K562 (cell line): ENCODE measurements around the gene MRNIP. TPM values are rescaled to one million over a fixed set of nuclear protein-coding genes. Genes with fewer than 3 reads are reported as not detected.

Experiments
- ARHGAP35 ChIP-seq: fragments of 450-650 bp; IDR thresholded peaks from 2 replicates; pipeline ENCODE4 v1.6.1; 2018; ENCODE audit not compliant: partially characterized antibody
- CHD1 ChIP-seq: fragments of 200-600 bp; sonication (generic); IDR thresholded peaks from one replicate; pipeline ENCODE4 v1.6.1; 2012; ENCODE audit warnings: mild to moderate bottlenecking, moderate library complexity, low read length, inconsistent platforms
- DPF2 ChIP-seq: fragments of 450-650 bp; IDR thresholded peaks from 2 replicates; pipeline ENCODE4 v1.6.1; 2016
- EWSR1 ChIP-seq: fragments of 450-650 bp; IDR thresholded peaks from 2 replicates; pipeline ENCODE4 v1.6.1; 2018; ENCODE audit warnings: borderline replicate concordance, mild to moderate bottlenecking, low read depth, moderate library complexity; ENCODE audit not compliant: partially characterized antibody
- HDAC1 ChIP-seq, 2 experiments: fragments of 450-650 bp; IDR thresholded peaks; 2 replicates each; pipeline ENCODE4 v1.6.1; 2016 to 2017; ENCODE audit warnings: inconsistent platforms in 1 of 2, mild to moderate bottlenecking in 1 of 2, moderate library complexity in 1 of 2
- HDAC2 ChIP-seq: fragments of 450-650 bp; IDR thresholded peaks from 2 replicates; pipeline ENCODE4 v1.6.1; 2016; ENCODE audit warnings: mild to moderate bottlenecking
- HMG20A ChIP-seq: fragments of 450-650 bp; formaldehyde crosslinking; conservative IDR thresholded peaks from 2 replicates; pipeline ENCODE4 v1.4.0; 2020; ENCODE audit warnings: mild to moderate bottlenecking, mixed read lengths
- ILF3 ChIP-seq: fragments of 450-650 bp; IDR thresholded peaks from 2 replicates; pipeline ENCODE4 v1.6.1; 2018; ENCODE audit warnings: antibody characterized with exemption, mild to moderate bottlenecking, moderate library complexity, borderline replicate concordance
- POLR3G ChIP-seq: IDR thresholded peaks from 2 replicates; pipeline ENCODE4 v1.6.1; 2011; ENCODE audit not compliant: insufficient read length, insufficient replicate concordance; ENCODE audit errors: extremely low read depth
- SIRT6 ChIP-seq: IDR thresholded peaks from one replicate; pipeline ENCODE4 v1.6.1; 2012; ENCODE audit warnings: low read depth, mild to moderate bottlenecking, control low read depth, inconsistent platforms, low read length, moderate library complexity
- TRIM25 ChIP-seq: fragments of 450-650 bp; IDR thresholded peaks from 2 replicates; pipeline ENCODE4 v1.7.0; 2016; ENCODE audit warnings: borderline replicate concordance
- ZC3H8 ChIP-seq: fragments of 450-650 bp; IDR thresholded peaks from 2 replicates; pipeline ENCODE4 v1.6.1; 2017
- ZNF384 ChIP-seq: IDR thresholded peaks from 2 replicates; pipeline ENCODE4 v1.6.1; 2012; ENCODE audit warnings: low read depth, low read length, improper control_type of control experiment
- ZNF449 ChIP-seq: fragments of 250-450 bp; sonication (Bioruptor Pico); IDR thresholded peaks from 2 replicates; pipeline ENCODE4 v1.8.0; 2022; ENCODE audit warnings: moderate library complexity, mild to moderate bottlenecking, inconsistent platforms
- ZNF589 ChIP-seq: fragments of 200-800 bp; sonication (Bioruptor generic); IDR thresholded peaks from 2 replicates; pipeline ENCODE4 v1.6.1; 2016; ENCODE audit warnings: low read depth, missing genetic modification characterization, missing compliant biosample characterization
- polyA plus RNA-seq, 8 experiments: library from polyadenylated mRNA; depleted of rRNA in 4 of 8; stranded (reverse) in 5 of 8; unstranded in 3 of 8; fragments of >200 nt; fragmentation: Nextera tagmentation in 2 of 8; fragmentation: Illumina TruSeq in 1 of 8; extraction: Ambion mirVana in 2 of 8; extraction: Trizol in 1 of 8; gene quantifications; 2 replicates each; pipeline versions ENCODE4 v1.2.1 to v1.2.3, GENCODE V29; 2011 to 2014; ENCODE audit warnings: inconsistent platforms in 1 of 8, missing spikeins in 1 of 8
- total RNA-seq, 7 experiments: library from RNA; depleted of rRNA in 6 of 7; stranded (reverse); fragments of >200 nt in 6 of 7; fragmentation: Illumina TruSeq in 2 of 7; extraction: Trizol in 2 of 7; gene quantifications; 2 replicates each; pipeline versions ENCODE4 v1.2.1 to v1.2.3, GENCODE V29; 2011 to 2021; ENCODE audit warnings: low replicate concordance in 1 of 7
- TF ChIP-seq, protein P1 (sequence below): fragments of 200-800 bp; sonication (Bioruptor generic); IDR thresholded peaks from 2 replicates; pipeline ENCODE4 v1.6.1; 2016; ENCODE audit warnings: missing genetic modification characterization, missing compliant biosample characterization
- TF ChIP-seq, protein P2 (sequence below): fragments of 250-450 bp; sonication (Bioruptor Pico); IDR thresholded peaks from 2 replicates; pipeline ENCODE4 v1.8.0; 2022; ENCODE audit warnings: moderate library complexity, mild to moderate bottlenecking, inconsistent platforms

The MRNIP gene
- total and polyA plus RNA-seq, 9 of the 15 experiments (the other 6 are each of a cell fraction or from before 2014, with no cell fraction given), result 3.6 to 39.0 (median 16.8) TPM

DNA sequence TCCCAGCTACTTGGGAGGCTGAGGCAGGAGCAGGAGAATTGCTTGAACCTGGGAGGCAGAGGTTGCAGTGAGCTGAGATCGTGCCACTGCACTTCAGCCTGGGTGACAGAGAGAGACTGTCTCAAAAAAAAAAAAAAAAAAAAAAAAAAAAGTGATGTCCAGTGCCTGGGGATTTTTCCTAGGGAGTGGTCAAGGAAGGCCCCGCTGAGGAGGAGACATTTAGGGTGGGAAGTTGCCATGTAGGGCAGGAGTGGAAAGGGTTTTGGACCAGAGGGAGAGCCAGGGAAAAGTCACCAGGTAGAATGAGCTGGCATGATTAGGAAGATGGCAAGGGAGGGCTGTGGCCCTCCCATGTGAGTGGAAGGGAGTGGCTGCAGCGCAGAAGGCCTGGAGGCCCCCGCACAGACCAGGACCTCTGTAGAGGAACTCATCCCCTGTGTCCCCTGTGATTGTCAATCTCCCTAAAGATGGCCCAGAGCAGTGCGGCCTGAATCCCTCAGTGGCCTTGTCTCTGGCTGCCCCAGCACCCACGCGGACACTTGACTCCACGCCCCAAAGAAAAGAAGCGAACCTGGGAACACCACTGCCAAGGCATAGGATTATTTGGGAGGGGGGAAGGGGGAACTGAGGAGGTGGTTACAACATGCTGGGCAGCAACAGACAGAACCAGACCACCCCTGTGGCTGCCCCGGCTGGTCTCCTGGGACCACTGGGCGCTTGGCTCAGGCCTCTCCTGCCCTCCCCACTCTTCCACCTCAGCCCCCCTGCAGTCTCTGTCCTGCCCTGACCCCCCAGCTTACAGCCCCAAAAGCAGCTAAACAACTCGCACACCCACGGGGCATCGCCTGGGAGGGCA lies 40.5 kb downstream of the MRNIP start (continued):
- TF ChIP-seq, protein P1, sequence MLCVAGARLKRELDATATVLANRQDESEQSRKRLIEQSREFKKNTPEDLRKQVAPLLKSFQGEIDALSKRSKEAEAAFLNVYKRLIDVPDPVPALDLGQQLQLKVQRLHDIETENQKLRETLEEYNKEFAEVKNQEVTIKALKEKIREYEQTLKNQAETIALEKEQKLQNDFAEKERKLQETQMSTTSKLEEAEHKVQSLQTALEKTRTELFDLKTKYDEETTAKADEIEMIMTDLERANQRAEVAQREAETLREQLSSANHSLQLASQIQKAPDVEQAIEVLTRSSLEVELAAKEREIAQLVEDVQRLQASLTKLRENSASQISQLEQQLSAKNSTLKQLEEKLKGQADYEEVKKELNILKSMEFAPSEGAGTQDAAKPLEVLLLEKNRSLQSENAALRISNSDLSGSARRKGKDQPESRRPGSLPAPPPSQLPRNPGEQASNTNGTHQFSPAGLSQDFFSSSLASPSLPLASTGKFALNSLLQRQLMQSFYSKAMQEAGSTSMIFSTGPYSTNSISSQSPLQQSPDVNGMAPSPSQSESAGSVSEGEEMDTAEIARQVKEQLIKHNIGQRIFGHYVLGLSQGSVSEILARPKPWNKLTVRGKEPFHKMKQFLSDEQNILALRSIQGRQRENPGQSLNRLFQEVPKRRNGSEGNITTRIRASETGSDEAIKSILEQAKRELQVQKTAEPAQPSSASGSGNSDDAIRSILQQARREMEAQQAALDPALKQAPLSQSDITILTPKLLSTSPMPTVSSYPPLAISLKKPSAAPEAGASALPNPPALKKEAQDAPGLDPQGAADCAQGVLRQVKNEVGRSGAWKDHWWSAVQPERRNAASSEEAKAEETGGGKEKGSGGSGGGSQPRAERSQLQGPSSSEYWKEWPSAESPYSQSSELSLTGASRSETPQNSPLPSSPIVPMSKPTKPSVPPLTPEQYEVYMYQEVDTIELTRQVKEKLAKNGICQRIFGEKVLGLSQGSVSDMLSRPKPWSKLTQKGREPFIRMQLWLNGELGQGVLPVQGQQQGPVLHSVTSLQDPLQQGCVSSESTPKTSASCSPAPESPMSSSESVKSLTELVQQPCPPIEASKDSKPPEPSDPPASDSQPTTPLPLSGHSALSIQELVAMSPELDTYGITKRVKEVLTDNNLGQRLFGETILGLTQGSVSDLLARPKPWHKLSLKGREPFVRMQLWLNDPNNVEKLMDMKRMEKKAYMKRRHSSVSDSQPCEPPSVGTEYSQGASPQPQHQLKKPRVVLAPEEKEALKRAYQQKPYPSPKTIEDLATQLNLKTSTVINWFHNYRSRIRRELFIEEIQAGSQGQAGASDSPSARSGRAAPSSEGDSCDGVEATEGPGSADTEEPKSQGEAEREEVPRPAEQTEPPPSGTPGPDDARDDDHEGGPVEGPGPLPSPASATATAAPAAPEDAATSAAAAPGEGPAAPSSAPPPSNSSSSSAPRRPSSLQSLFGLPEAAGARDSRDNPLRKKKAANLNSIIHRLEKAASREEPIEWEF (CRISPR knock-in tag), result no peak
- TF ChIP-seq ARHGAP35 (peak; percentile 79), CHD1 (peak; percentile 15), ZNF384 (peak; percentile 45), ZC3H8 (no peak), ZNF449 (peak; percentile 3; the same call in 1 of the 2 replicates), DPF2 (peak; percentile 43), ZNF589 (CRISPR knock-in tag) (peak; percentile 71; the same call in 1 of the 2 replicates), HDAC2 (0 out of 2 replicates have a peak, but pooled peaks have one; percentile 15), ILF3 (no peak), HMG20A (CRISPR knock-in tag) (no peak), POLR3G (no peak), SIRT6 (no peak), HDAC1 (IDR thresholded peaks at IDR 0.05) (0 out of 4 replicates have a peak, but pooled peaks of 1 of the 2 experiments have one; percentile 17), EWSR1 (no peak), TRIM25 (no peak)
- TF ChIP-seq, protein P2, sequence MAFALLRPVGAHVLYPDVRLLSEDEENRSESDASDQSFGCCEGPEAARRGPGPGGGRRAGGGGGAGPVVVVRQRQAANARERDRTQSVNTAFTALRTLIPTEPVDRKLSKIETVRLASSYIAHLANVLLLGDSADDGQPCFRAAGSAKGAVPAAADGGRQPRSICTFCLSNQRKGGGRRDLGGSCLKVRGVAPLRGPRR (CRISPR knock-in tag), result no peak
